Fibroblast of lung (primary cell): ENCODE measurements around the gene ALPP.

Experiments
- EZH2 ChIP-seq: IDR thresholded peaks from 2 replicates; pipeline ENCODE4 v1.5.1; 2012; ENCODE audit warnings: low read length, control low read depth, mild to moderate bottlenecking; ENCODE audit errors: missing control alignments
- TF ChIP-seq, protein P1 (sequence below), 2 donors: IDR thresholded peaks in 1 of 2; conservative IDR thresholded peaks in 1 of 2; 1 replicate in 1 of 2; 2 replicates in 1 of 2; pipeline ENCODE4 v1.5.1; 2011 to 2012; ENCODE audit warnings: low read length in 2 of 2, control low read depth in 1 of 2, inconsistent platforms in 1 of 2, low read depth in 1 of 2, mild to moderate bottlenecking in 1 of 2

DNA sequence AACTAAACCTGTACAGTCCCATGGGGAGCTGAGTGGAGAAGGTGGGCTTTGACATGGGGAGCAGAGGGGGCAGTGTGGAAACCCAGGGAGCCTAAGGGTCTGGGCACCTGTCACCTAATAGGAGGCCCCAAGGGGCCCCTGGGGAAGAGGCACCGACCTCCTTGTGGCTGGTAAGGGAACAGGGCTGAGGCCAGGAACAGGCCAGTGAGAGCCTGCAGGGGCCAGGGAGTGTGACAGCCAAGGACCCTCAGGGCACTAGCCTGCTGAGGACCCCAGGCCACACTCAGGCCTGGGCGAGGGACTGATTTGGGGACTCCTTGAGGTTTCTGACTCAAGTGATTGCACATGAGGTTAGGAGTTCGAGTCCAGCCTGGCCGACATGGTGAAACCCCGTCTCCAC is 24.5 kb upstream of the ALPP start:
- TF ChIP-seq, protein P1, sequence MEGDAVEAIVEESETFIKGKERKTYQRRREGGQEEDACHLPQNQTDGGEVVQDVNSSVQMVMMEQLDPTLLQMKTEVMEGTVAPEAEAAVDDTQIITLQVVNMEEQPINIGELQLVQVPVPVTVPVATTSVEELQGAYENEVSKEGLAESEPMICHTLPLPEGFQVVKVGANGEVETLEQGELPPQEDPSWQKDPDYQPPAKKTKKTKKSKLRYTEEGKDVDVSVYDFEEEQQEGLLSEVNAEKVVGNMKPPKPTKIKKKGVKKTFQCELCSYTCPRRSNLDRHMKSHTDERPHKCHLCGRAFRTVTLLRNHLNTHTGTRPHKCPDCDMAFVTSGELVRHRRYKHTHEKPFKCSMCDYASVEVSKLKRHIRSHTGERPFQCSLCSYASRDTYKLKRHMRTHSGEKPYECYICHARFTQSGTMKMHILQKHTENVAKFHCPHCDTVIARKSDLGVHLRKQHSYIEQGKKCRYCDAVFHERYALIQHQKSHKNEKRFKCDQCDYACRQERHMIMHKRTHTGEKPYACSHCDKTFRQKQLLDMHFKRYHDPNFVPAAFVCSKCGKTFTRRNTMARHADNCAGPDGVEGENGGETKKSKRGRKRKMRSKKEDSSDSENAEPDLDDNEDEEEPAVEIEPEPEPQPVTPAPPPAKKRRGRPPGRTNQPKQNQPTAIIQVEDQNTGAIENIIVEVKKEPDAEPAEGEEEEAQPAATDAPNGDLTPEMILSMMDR (conservative IDR thresholded peaks at IDR 0.05 in 1 of 2, IDR thresholded peaks at IDR 0.05 in 1 of 2; ENCODE audit: low read depth in 1 of 2, low read length in 2 of 2): no peak
- TF ChIP-seq EZH2: no peak
